ENCODE data around the gene NTMT1.

DNA sequence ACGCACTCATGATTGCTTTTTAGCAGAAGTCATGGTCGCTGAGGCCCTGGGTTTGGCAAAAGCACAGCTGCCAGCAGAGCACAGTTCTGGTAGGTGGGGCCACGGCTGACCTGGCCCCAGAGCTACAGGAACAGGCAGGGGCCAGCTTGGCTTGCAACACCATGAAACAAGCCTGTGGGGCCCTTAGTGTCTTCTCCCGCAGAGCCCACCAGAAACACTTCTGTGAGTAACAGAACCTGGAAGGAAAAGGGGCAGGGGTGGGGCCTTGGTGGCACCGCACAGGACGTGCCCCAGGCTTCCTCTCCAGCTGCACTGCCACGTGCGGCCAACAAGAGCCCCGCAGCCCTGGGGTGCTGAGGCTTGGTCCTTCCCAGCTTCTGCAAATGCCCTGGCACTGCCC lies 11.1 kb downstream of the NTMT1 start:
- TF ChIP-seq, protein P1, sequence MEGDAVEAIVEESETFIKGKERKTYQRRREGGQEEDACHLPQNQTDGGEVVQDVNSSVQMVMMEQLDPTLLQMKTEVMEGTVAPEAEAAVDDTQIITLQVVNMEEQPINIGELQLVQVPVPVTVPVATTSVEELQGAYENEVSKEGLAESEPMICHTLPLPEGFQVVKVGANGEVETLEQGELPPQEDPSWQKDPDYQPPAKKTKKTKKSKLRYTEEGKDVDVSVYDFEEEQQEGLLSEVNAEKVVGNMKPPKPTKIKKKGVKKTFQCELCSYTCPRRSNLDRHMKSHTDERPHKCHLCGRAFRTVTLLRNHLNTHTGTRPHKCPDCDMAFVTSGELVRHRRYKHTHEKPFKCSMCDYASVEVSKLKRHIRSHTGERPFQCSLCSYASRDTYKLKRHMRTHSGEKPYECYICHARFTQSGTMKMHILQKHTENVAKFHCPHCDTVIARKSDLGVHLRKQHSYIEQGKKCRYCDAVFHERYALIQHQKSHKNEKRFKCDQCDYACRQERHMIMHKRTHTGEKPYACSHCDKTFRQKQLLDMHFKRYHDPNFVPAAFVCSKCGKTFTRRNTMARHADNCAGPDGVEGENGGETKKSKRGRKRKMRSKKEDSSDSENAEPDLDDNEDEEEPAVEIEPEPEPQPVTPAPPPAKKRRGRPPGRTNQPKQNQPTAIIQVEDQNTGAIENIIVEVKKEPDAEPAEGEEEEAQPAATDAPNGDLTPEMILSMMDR (IDR thresholded peaks at IDR 0.05; ENCODE audit: low read depth, low read length) = no peak
- TF ChIP-seq EZH2phosphoT487 (IDR thresholded peaks at IDR 0.05; ENCODE audit: low read depth) = no peak
